ENCODE measurements around the gene INSM2. TPM values are rescaled to one million over a fixed set of nuclear protein-coding genes. Genes with fewer than 3 reads are reported as not detected.
A peak's percentile ranks its signal among the peaks of the same experiment; 100 is the strongest.

INSM2 gene
- total and polyA plus RNA-seq, 2 of the 13 experiments (the other 11 are each of a cell fraction or from before 2014, with no cell fraction given), result not detected

- TF ChIP-seq EHMT2 (IDR thresholded peaks at IDR 0.05; ENCODE audit: borderline replicate concordance, low read depth, low read length) (peak; percentile 94; the same call in 1 of the 2 replicates), HIC2 (CRISPR knock-in tag; IDR thresholded peaks at IDR 0.05; ENCODE audit: low read depth) (no peak; the same call in 1 of the 2 replicates), ZNF350 (CRISPR knock-in tag; IDR thresholded peaks at IDR 0.05; ENCODE audit: borderline replicate concordance, low read depth) (peak; percentile 17; the same call in 1 of the 2 replicates), KDM5B (CRISPR knock-in tag; IDR thresholded peaks at IDR 0.05; ENCODE audit: borderline replicate concordance) (peak; percentile 12; the same call in 1 of the 2 replicates), ZNF572 (CRISPR knock-in tag; IDR thresholded peaks at IDR 0.05) (peak; percentile 34), TEF (CRISPR knock-in tag; IDR thresholded peaks at IDR 0.05) (no peak), ZNF280B (CRISPR knock-in tag; IDR thresholded peaks at IDR 0.05; ENCODE audit: borderline replicate concordance) (peak; percentile 19; the same call in 1 of the 2 replicates), ZNF563 (CRISPR knock-in tag; IDR thresholded peaks at IDR 0.05) (peak; percentile 10; the same call in 1 of the 2 replicates), HMGA1 (CRISPR knock-in tag; conservative IDR thresholded peaks at IDR 0.05) (0 out of 2 replicates have a peak, but pooled peaks have one; percentile 5), TAF15 (IDR thresholded peaks at IDR 0.05; ENCODE audit: low read depth, low read length, poor library complexity, severe bottlenecking) (peak; percentile 26), NRL (CRISPR knock-in tag; IDR thresholded peaks at IDR 0.05; ENCODE audit: borderline replicate concordance) (peak; percentile 8; the same call in 1 of the 2 replicates), RBM39 (IDR thresholded peaks at IDR 0.05; ENCODE audit: low read depth, low read length, poor library complexity, severe bottlenecking) (peak; percentile 62), ZNF382 (CRISPR knock-in tag; IDR thresholded peaks at IDR 0.05; ENCODE audit: borderline replicate concordance) (peak; percentile 10; the same call in 1 of the 2 replicates), ZBTB4 (CRISPR knock-in tag; IDR thresholded peaks at IDR 0.05; ENCODE audit: borderline replicate concordance) (peak; percentile 68; the same call in 1 of the 2 replicates), CENPBD1 (CRISPR knock-in tag; IDR thresholded peaks at IDR 0.05; ENCODE audit: borderline replicate concordance, low read depth) (peak; percentile 21; the same call in 1 of the 2 replicates), FOXA1 (IDR thresholded peaks at IDR 0.05) (no peak), FOXA1 (CRISPR knock-in tag; IDR thresholded peaks at IDR 0.05) (no peak), MIER2 (CRISPR knock-in tag; IDR thresholded peaks at IDR 0.05) (peak; percentile 78; the same call in 1 of the 2 replicates)
Measured at GRCh38 chr14:35535483-35536112, 1.6 kb downstream of the INSM2 start (continued).

Measured in HepG2 (cell line).